ENCODE measurements around the gene CALB2.
"Not testable (repeated sequence)": the region's sequence is repeated elsewhere in the genome, so short reads cannot be mapped to it uniquely, and the experiment has no call there.

Gene CALB2

GRCh38 chr16:71358464-71358998 lies at the start of gene CALB2:
Gene CALB2, plus strand, starts transcription at chr16:71358723. Its CDS starts 70 bp downstream, at chr16:71358793.
- DNase-seq = no peak

- no peak for DNase-seq
Observed at GRCh38 chr16:71311553-71312158, 46.9 kb upstream of the CALB2 start.

GRCh38 chr16:71313591-71313990 lies 44.9 kb upstream of the CALB2 start:
- not testable (repeated sequence) for DNase-seq

GRCh38 chr16:71315269-71315668 lies 43.3 kb upstream of the CALB2 start:
- DNase-seq = no peak

- DNase-seq = no peak
Observed at GRCh38 chr16:71319999-71320398, 38.5 kb upstream of the CALB2 start.

- no peak for DNase-seq
Observed at GRCh38 chr16:71327720-71328119, 30.8 kb upstream of the CALB2 start.

GRCh38 chr16:71328151-71328550 lies 30.4 kb upstream of the CALB2 start:
- DNase-seq = no peak

- no peak for DNase-seq
Observed at GRCh38 chr16:71337631-71338030, 20.9 kb upstream of the CALB2 start.

- DNase-seq = no peak
Observed at GRCh38 chr16:71338193-71338592, 20.3 kb upstream of the CALB2 start.

GRCh38 chr16:71338632-71339031 lies 19.9 kb upstream of the CALB2 start:
- DNase-seq = no peak

GRCh38 chr16:71339236-71340171 lies 19.0 kb upstream of the CALB2 start:
- no peak for DNase-seq

GRCh38 chr16:71340406-71340805 lies 18.1 kb upstream of the CALB2 start:
- no peak for DNase-seq

GRCh38 chr16:71341881-71342280 lies 16.6 kb upstream of the CALB2 start:
- DNase-seq = no peak

- DNase-seq = no peak
Observed at GRCh38 chr16:71343078-71343477, 15.4 kb upstream of the CALB2 start.

- DNase-seq = no peak
Observed at GRCh38 chr16:71344315-71344905, 14.1 kb upstream of the CALB2 start.

GRCh38 chr16:71345031-71345430 lies 13.5 kb upstream of the CALB2 start:
- no peak for DNase-seq

GRCh38 chr16:71347146-71347545 lies 11.4 kb upstream of the CALB2 start:
- no peak for DNase-seq

GRCh38 chr16:71348262-71349085 lies 10.0 kb upstream of the CALB2 start:
- no peak for DNase-seq

- DNase-seq = no peak
Observed at GRCh38 chr16:71350821-71351557, 7.5 kb upstream of the CALB2 start.

- no peak for DNase-seq
Observed at GRCh38 chr16:71351558-71351901, 7.0 kb upstream of the CALB2 start.

GRCh38 chr16:71352466-71352865 lies 6.1 kb upstream of the CALB2 start:
- no peak for DNase-seq

GRCh38 chr16:71352963-71353460 lies 5.5 kb upstream of the CALB2 start:
- DNase-seq = no peak
